Dendritic cell treated with granulocyte-macrophage colony-stimulating factor and Interleukin-4, amounts not matched to agents 40 ng/mL and 50 ng/mL, for 4 days (primary cell): ENCODE data around the gene DTNBP1.

ENCODE experiments used
- H3K27ac Mint-ChIP-seq: one replicate; pipeline ENCODE4 v1.8.0; 2022; ENCODE audit warnings: mild to moderate bottlenecking, mixed read lengths
- H3K27me3 Mint-ChIP-seq: one replicate; pipeline ENCODE4 v1.8.0; 2022; ENCODE audit warnings: mild to moderate bottlenecking, mixed read lengths
- H3K36me3 Mint-ChIP-seq: one replicate; pipeline ENCODE4 v1.8.0; 2022; ENCODE audit warnings: low read depth, mixed read lengths
- H3K4me1 Mint-ChIP-seq: one replicate; pipeline ENCODE4 v1.8.0; 2022; ENCODE audit warnings: low read depth, mixed read lengths
- H3K4me3 Mint-ChIP-seq: one replicate; pipeline ENCODE4 v1.8.0; 2022; ENCODE audit warnings: mild to moderate bottlenecking, moderate library complexity, mixed read lengths
- H3K9me3 Mint-ChIP-seq: one replicate; pipeline ENCODE4 v1.8.0; 2022; ENCODE audit warnings: mixed read lengths
- intact Hi-C: fragments of 100-400 bp; cut with micrococcal nuclease; formaldehyde crosslinking; loops from one replicate; pipeline ENCODE4 v1.15.0; 2022

DTNBP1 gene

GRCh38 chr6:15508931-15509330, 153.9 kb downstream of the DTNBP1 start:
- Mint-ChIP-seq H3K4me1 (peaks cover 85% of the 10 kb centered on the region), H3K9me3 (no peaks in the 10 kb centered on the region), H3K36me3 (peaks cover 100% of the 10 kb centered on the region)

DNA sequence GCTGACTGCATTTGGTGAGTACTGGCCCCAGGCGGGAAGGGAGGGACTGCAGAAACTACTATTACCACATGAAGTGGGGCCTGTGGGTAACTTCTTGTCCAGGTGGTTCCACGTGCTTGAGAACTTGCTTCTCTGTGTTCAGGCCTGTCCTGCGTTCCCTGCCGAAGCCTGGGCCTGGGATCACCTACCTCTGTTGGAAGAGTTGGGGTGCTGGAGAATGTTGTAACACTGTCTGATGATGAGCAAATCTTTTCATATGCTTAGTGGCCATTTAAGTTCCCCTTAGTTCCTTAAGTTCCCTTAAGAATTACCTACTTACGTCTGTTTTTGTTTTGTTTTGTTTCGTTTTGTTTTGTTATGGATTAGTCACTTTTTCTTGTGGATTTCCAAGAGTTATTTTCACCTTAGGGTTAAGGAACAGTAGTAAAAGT, 154.4 kb downstream of the DTNBP1 start:
- Mint-ChIP-seq H3K4me1 (peaks cover 85% of the 10 kb centered on the region), H3K27ac (peak overlapping the region; percentile 76), H3K4me3 (peak overlapping the region; percentile 35), H3K27me3 (no peaks in the 10 kb centered on the region), H3K36me3 (peaks cover 100% of the 10 kb centered on the region), H3K9me3 (no peaks in the 10 kb centered on the region)
- intact Hi-C loops: no loop called here

More at GRCh38 chr6:15508931-15509330, 153.9 kb downstream of the DTNBP1 start:
- H3K27ac Mint-ChIP-seq: peak overlapping the region; percentile 76
- intact Hi-C loops: no loop called here
- H3K27me3 Mint-ChIP-seq: no peaks in the 10 kb centered on the region
- H3K4me3 Mint-ChIP-seq: peak overlapping the region; percentile 35

GRCh38 chr6:15507746-15508145, 155.1 kb downstream of the DTNBP1 start:
- Mint-ChIP-seq H3K27me3 (no peaks in the 10 kb centered on the region), H3K36me3 (peaks cover 100% of the 10 kb centered on the region), H3K27ac (peak overlapping the region; percentile 76), H3K4me1 (peaks cover 80% of the 10 kb centered on the region), H3K9me3 (no peaks in the 10 kb centered on the region), H3K4me3 (no peak overlapping the region)
- intact Hi-C loops: no loop called here

GRCh38 chr6:15507221-15507620, 155.6 kb downstream of the DTNBP1 start:
- intact Hi-C loops: no loop called here
- H3K9me3 Mint-ChIP-seq: no peaks in the 10 kb centered on the region
- H3K27me3 Mint-ChIP-seq: no peaks in the 10 kb centered on the region
- peaks cover 74% of the 10 kb centered on the region for H3K4me1 Mint-ChIP-seq
- H3K36me3 Mint-ChIP-seq: peaks cover 100% of the 10 kb centered on the region
- no peak overlapping the region for H3K4me3 Mint-ChIP-seq
- H3K27ac Mint-ChIP-seq: peak overlapping the region; percentile 76

DNA sequence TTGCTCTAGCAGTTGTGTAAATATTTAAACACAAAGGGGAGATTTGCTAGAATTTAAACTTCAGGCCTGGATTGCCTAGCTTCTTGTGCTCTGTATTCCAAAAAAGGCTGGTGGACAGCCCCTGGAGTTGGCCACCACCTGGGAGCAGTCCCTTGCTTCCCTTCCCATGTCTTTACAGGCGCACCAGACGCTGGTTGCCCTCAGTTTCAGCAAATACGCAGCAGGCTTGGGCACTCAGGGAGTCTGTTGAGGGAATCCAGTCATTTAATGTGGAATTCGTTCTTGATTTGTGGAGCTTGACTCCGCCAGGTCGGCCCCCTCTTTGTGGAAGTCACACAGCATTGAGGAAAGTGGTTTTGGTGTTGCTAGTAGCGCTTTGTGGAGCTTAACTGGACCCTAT, 156.8 kb downstream of the DTNBP1 start:
- Mint-ChIP-seq H3K4me3 (no peak overlapping the region), H3K4me1 (peaks cover 74% of the 10 kb centered on the region), H3K27me3 (no peaks in the 10 kb centered on the region), H3K27ac (no peak overlapping the region), H3K36me3 (peaks cover 100% of the 10 kb centered on the region), H3K9me3 (no peaks in the 10 kb centered on the region)
- intact Hi-C loops: no loop called here

- Mint-ChIP-seq H3K4me3 (no peak overlapping the region), H3K36me3 (peaks cover 100% of the 10 kb centered on the region), H3K27me3 (no peaks in the 10 kb centered on the region), H3K4me1 (peaks cover 74% of the 10 kb centered on the region), H3K9me3 (no peaks in the 10 kb centered on the region), H3K27ac (no peak overlapping the region)
- intact Hi-C loops: no loop called here
These were observed 157.3 kb downstream of the DTNBP1 start for GRCh38 chr6:15505463-15505918.

- Mint-ChIP-seq H3K4me1 (peaks cover 74% of the 10 kb centered on the region), H3K27ac (peak overlapping the region; percentile 28), H3K9me3 (no peaks in the 10 kb centered on the region), H3K36me3 (peaks cover 100% of the 10 kb centered on the region), H3K4me3 (no peak overlapping the region), H3K27me3 (no peaks in the 10 kb centered on the region)
- intact Hi-C loops: no loop called here
These were observed 158.1 kb downstream of the DTNBP1 start for GRCh38 chr6:15504581-15505350.

GRCh38 chr6:15504040-15504495, 158.8 kb downstream of the DTNBP1 start:
- Mint-ChIP-seq H3K9me3 (no peaks in the 10 kb centered on the region), H3K27ac (peak overlapping the region; percentile 28), H3K4me3 (no peak overlapping the region), H3K27me3 (no peaks in the 10 kb centered on the region), H3K36me3 (peaks cover 100% of the 10 kb centered on the region), H3K4me1 (peaks cover 73% of the 10 kb centered on the region)
- intact Hi-C loops: no loop called here

GRCh38 chr6:15503346-15503680, 159.5 kb downstream of the DTNBP1 start:
- Mint-ChIP-seq H3K27ac (no peak overlapping the region), H3K36me3 (peaks cover 100% of the 10 kb centered on the region), H3K4me3 (no peak overlapping the region), H3K4me1 (peaks cover 72% of the 10 kb centered on the region), H3K9me3 (no peaks in the 10 kb centered on the region), H3K27me3 (no peaks in the 10 kb centered on the region)
- intact Hi-C loops: no loop called here

- intact Hi-C loops: no loop called here
- Mint-ChIP-seq H3K4me3 (no peak overlapping the region), H3K27ac (no peak overlapping the region), H3K36me3 (peaks cover 100% of the 10 kb centered on the region), H3K27me3 (no peaks in the 10 kb centered on the region), H3K4me1 (peaks cover 72% of the 10 kb centered on the region), H3K9me3 (no peaks in the 10 kb centered on the region)
These were observed 160.1 kb downstream of the DTNBP1 start for GRCh38 chr6:15502446-15503345.

GRCh38 chr6:15501826-15502445, 160.9 kb downstream of the DTNBP1 start:
- Mint-ChIP-seq H3K27me3 (no peaks in the 10 kb centered on the region), H3K36me3 (peaks cover 100% of the 10 kb centered on the region)
- intact Hi-C loops: no loop called here

DNA sequence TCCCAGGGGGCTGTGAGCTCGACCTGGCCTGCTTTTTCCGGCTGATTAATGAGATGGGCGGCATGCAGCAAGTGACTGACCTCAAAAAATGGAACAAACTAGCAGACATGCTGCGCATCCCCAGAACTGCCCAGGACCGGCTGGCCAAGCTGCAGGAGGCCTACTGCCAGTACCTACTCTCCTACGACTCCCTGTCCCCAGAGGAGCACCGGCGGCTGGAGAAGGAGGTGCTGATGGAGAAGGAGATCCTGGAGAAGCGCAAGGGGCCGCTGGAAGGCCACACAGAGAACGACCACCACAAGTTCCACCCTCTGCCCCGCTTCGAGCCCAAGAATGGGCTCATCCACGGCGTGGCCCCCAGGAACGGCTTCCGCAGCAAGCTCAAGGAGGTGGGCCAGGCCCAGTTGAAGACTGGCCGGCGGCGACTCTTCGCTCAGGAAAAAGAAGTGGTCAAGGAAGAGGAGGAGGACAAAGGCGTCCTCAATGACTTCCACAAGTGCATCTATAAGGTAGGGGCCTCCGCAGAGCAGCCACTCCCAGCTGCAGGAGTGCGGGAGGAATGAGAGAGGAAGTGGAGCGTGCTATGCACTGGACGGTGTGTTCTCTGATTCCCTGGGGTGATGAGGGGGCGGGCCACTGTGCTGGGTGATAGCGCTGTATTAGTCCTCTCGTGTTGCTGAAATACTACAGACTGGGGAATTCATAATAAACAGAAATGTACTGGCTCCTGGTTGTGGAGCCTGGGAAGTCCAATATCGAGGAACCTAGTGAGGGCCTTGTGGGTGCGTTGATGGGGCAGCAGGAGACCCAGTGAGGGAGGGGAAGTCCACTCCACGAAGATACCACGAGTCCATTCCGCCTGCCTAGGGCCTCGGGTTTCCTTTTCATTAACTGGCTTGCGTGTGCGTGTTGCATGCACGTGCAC, 161.7 kb downstream of the DTNBP1 start:
- H3K27me3 Mint-ChIP-seq: no peaks in the 10 kb centered on the region
- H3K4me3 Mint-ChIP-seq: no peak overlapping the region
- no peaks in the 10 kb centered on the region for H3K9me3 Mint-ChIP-seq
- H3K27ac Mint-ChIP-seq: peak overlapping the region; percentile 12
- intact Hi-C loops: no loop called here
- H3K4me1 Mint-ChIP-seq: peaks cover 63% of the 10 kb centered on the region
- H3K36me3 Mint-ChIP-seq: peaks cover 100% of the 10 kb centered on the region

More at GRCh38 chr6:15501826-15502445, 160.9 kb downstream of the DTNBP1 start:
- H3K27ac Mint-ChIP-seq: no peak overlapping the region
- no peaks in the 10 kb centered on the region for H3K9me3 Mint-ChIP-seq
- H3K4me3 Mint-ChIP-seq: no peak overlapping the region
- peaks cover 67% of the 10 kb centered on the region for H3K4me1 Mint-ChIP-seq
